VCaP (cell line): ENCODE data around the gene GGTA1.

Experiments used
- H3K27ac ChIP-seq: fragments of 450-650 bp; 2 replicates; pipeline ENCODE4 v1.5.1; 2017
- CTCF ChIP-seq: fragments of 450-650 bp; conservative IDR thresholded peaks from 2 replicates; pipeline ENCODE4 v1.5.1; 2017; ENCODE audit warnings: mild to moderate bottlenecking, moderate library complexity

The GGTA1 gene

GRCh38 chr9:121434969-121435368, 64.7 kb downstream of the GGTA1 start:
- TF ChIP-seq CTCF = no peak
- no peak overlapping the region for H3K27ac ChIP-seq

GRCh38 chr9:121427899-121428298, 71.7 kb downstream of the GGTA1 start:
- no peak for TF ChIP-seq CTCF
- H3K27ac ChIP-seq = no peak overlapping the region

- no peak for TF ChIP-seq CTCF
- H3K27ac ChIP-seq = no peak overlapping the region
These were observed 75.6 kb downstream of the GGTA1 start for GRCh38 chr9:121424024-121424432.

GRCh38 chr9:121411993-121412392, 87.7 kb downstream of the GGTA1 start:
- H3K27ac ChIP-seq = no peak overlapping the region
- no peak for TF ChIP-seq CTCF

- no peak overlapping the region for H3K27ac ChIP-seq
- TF ChIP-seq CTCF = no peak
These were observed 93.7 kb downstream of the GGTA1 start for GRCh38 chr9:121405899-121406298.
